ENCODE results near the gene FOXA1.
A peak's percentile ranks its signal among the peaks of the same experiment; 100 is the strongest.

The FOXA1 gene

GRCh38 chr14:37593511-37594237 is 1.4 kb downstream of the FOXA1 start:
- no peaks in the 10 kb centered on the region for H3K9me3 ChIP-seq (ENCODE audit: control insufficient read depth, insufficient read depth, low read length)
- H3K4me3 ChIP-seq (ENCODE audit: low read depth, low read length): 0 out of 2 replicates have a peak overlapping the region, but pooled peaks have one; percentile 49
- no peaks in the 10 kb centered on the region for H3K36me3 ChIP-seq (ENCODE audit: control insufficient read depth, insufficient read depth, low read length)
- H3K9ac ChIP-seq (ENCODE audit: low read depth, low read length): no peak overlapping the region
- H3K4me1 ChIP-seq (ENCODE audit: control insufficient read depth, insufficient read depth, low read length): peaks cover 27% of the 10 kb centered on the region
- H3K27ac ChIP-seq (ENCODE audit: low read depth, low read length): no peak overlapping the region
- peaks cover 99% of the 10 kb centered on the region for H3K27me3 ChIP-seq (ENCODE audit: control insufficient read depth, insufficient read depth, low read length)

- no peaks in the 10 kb centered on the region for H3K36me3 ChIP-seq (ENCODE audit: control insufficient read depth, insufficient read depth, low read length)
- peaks cover 23% of the 10 kb centered on the region for H3K4me1 ChIP-seq (ENCODE audit: control insufficient read depth, insufficient read depth, low read length)
- no peak overlapping the region for H3K27ac ChIP-seq (ENCODE audit: low read depth, low read length)
- no peak overlapping the region for H3K9ac ChIP-seq (ENCODE audit: low read depth, low read length)
- peaks cover 99% of the 10 kb centered on the region for H3K27me3 ChIP-seq (ENCODE audit: control insufficient read depth, insufficient read depth, low read length)
- H3K9me3 ChIP-seq (ENCODE audit: control insufficient read depth, insufficient read depth, low read length): no peaks in the 10 kb centered on the region
- H3K4me3 ChIP-seq (ENCODE audit: low read depth, low read length): peak overlapping the region; percentile 13; the same call in 1 of the 2 replicates
Observed at GRCh38 chr14:37592482-37593408, 2.3 kb downstream of the FOXA1 start.

- H3K9ac ChIP-seq (ENCODE audit: low read depth, low read length): no peak overlapping the region
- no peak overlapping the region for H3K27ac ChIP-seq (ENCODE audit: low read depth, low read length)
- peaks cover 99% of the 10 kb centered on the region for H3K27me3 ChIP-seq (ENCODE audit: control insufficient read depth, insufficient read depth, low read length)
- H3K4me1 ChIP-seq (ENCODE audit: control insufficient read depth, insufficient read depth, low read length): peaks cover 24% of the 10 kb centered on the region
- no peaks in the 10 kb centered on the region for H3K9me3 ChIP-seq (ENCODE audit: control insufficient read depth, insufficient read depth, low read length)
- H3K4me3 ChIP-seq (ENCODE audit: low read depth, low read length): peak overlapping the region; percentile 13; the same call in 1 of the 2 replicates
- H3K36me3 ChIP-seq (ENCODE audit: control insufficient read depth, insufficient read depth, low read length): no peaks in the 10 kb centered on the region
Observed at GRCh38 chr14:37591941-37592481, 3.0 kb downstream of the FOXA1 start.

GRCh38 chr14:37591311-37591940 is 3.6 kb downstream of the FOXA1 start:
- Histone ChIP-seq H3K9me3 (ENCODE audit: control insufficient read depth, insufficient read depth, low read length) (no peaks in the 10 kb centered on the region), H3K27ac (ENCODE audit: low read depth, low read length) (no peak overlapping the region), H3K36me3 (ENCODE audit: control insufficient read depth, insufficient read depth, low read length) (no peaks in the 10 kb centered on the region), H3K4me1 (ENCODE audit: control insufficient read depth, insufficient read depth, low read length) (peaks cover 28% of the 10 kb centered on the region), H3K4me3 (ENCODE audit: low read depth, low read length) (no peak overlapping the region; the same call in 1 of the 2 replicates), H3K27me3 (ENCODE audit: control insufficient read depth, insufficient read depth, low read length) (peaks cover 99% of the 10 kb centered on the region), H3K9ac (ENCODE audit: low read depth, low read length) (no peak overlapping the region)

GRCh38 chr14:37590428-37591139 is 4.5 kb downstream of the FOXA1 start:
- no peak overlapping the region for H3K9ac ChIP-seq (ENCODE audit: low read depth, low read length)
- no peak overlapping the region for H3K4me3 ChIP-seq (ENCODE audit: low read depth, low read length)
- no peaks in the 10 kb centered on the region for H3K36me3 ChIP-seq (ENCODE audit: control insufficient read depth, insufficient read depth, low read length)
- no peaks in the 10 kb centered on the region for H3K9me3 ChIP-seq (ENCODE audit: control insufficient read depth, insufficient read depth, low read length)
- peaks cover 99% of the 10 kb centered on the region for H3K27me3 ChIP-seq (ENCODE audit: control insufficient read depth, insufficient read depth, low read length)
- H3K4me1 ChIP-seq (ENCODE audit: control insufficient read depth, insufficient read depth, low read length): peaks cover 35% of the 10 kb centered on the region
- H3K27ac ChIP-seq (ENCODE audit: low read depth, low read length): no peak overlapping the region

GRCh38 chr14:37589715-37590427 is 5.2 kb downstream of the FOXA1 start:
- Histone ChIP-seq H3K4me1 (ENCODE audit: control insufficient read depth, insufficient read depth, low read length) (peaks cover 41% of the 10 kb centered on the region), H3K9me3 (ENCODE audit: control insufficient read depth, insufficient read depth, low read length) (no peaks in the 10 kb centered on the region), H3K9ac (ENCODE audit: low read depth, low read length) (no peak overlapping the region), H3K36me3 (ENCODE audit: control insufficient read depth, insufficient read depth, low read length) (no peaks in the 10 kb centered on the region), H3K4me3 (ENCODE audit: low read depth, low read length) (no peak overlapping the region), H3K27ac (ENCODE audit: low read depth, low read length) (no peak overlapping the region), H3K27me3 (ENCODE audit: control insufficient read depth, insufficient read depth, low read length) (peaks cover 99% of the 10 kb centered on the region)

GRCh38 chr14:37588956-37589714 is 5.9 kb downstream of the FOXA1 start:
- Histone ChIP-seq H3K27me3 (ENCODE audit: control insufficient read depth, insufficient read depth, low read length) (peaks cover 99% of the 10 kb centered on the region), H3K9ac (ENCODE audit: low read depth, low read length) (no peak overlapping the region), H3K4me3 (ENCODE audit: low read depth, low read length) (peak overlapping the region; percentile 62), H3K36me3 (ENCODE audit: control insufficient read depth, insufficient read depth, low read length) (no peaks in the 10 kb centered on the region), H3K4me1 (ENCODE audit: control insufficient read depth, insufficient read depth, low read length) (peaks cover 49% of the 10 kb centered on the region), H3K9me3 (ENCODE audit: control insufficient read depth, insufficient read depth, low read length) (no peaks in the 10 kb centered on the region), H3K27ac (ENCODE audit: low read depth, low read length) (no peak overlapping the region)

GRCh38 chr14:37588667-37588955 is 6.4 kb downstream of the FOXA1 start:
- no peak overlapping the region for H3K9ac ChIP-seq (ENCODE audit: low read depth, low read length)

GRCh38 chr14:37587881-37588666 is 7.0 kb downstream of the FOXA1 start:
- H3K27ac ChIP-seq (ENCODE audit: low read depth, low read length): peak overlapping the region; percentile 47
- peaks cover 99% of the 10 kb centered on the region for H3K27me3 ChIP-seq (ENCODE audit: control insufficient read depth, insufficient read depth, low read length)
- H3K9ac ChIP-seq (ENCODE audit: low read depth, low read length): no peak overlapping the region
- peak overlapping the region; percentile 62 for H3K4me3 ChIP-seq (ENCODE audit: low read depth, low read length)
- peaks cover 50% of the 10 kb centered on the region for H3K4me1 ChIP-seq (ENCODE audit: control insufficient read depth, insufficient read depth, low read length)
- H3K9me3 ChIP-seq (ENCODE audit: control insufficient read depth, insufficient read depth, low read length): no peaks in the 10 kb centered on the region
- H3K36me3 ChIP-seq (ENCODE audit: control insufficient read depth, insufficient read depth, low read length): no peaks in the 10 kb centered on the region

More at GRCh38 chr14:37588667-37588955, 6.4 kb downstream of the FOXA1 start:
- no peaks in the 10 kb centered on the region for H3K36me3 ChIP-seq (ENCODE audit: control insufficient read depth, insufficient read depth, low read length)
- peak overlapping the region; percentile 47 for H3K27ac ChIP-seq (ENCODE audit: low read depth, low read length)
- peaks cover 99% of the 10 kb centered on the region for H3K27me3 ChIP-seq (ENCODE audit: control insufficient read depth, insufficient read depth, low read length)
- peak overlapping the region; percentile 62 for H3K4me3 ChIP-seq (ENCODE audit: low read depth, low read length)
- H3K4me1 ChIP-seq (ENCODE audit: control insufficient read depth, insufficient read depth, low read length): peaks cover 50% of the 10 kb centered on the region
- H3K9me3 ChIP-seq (ENCODE audit: control insufficient read depth, insufficient read depth, low read length): no peaks in the 10 kb centered on the region
